IPS-NIHi11 (cell line): Measurements from ENCODE around the gene TYW1B.
"Not testable (repeated sequence)": the region's sequence is repeated elsewhere in the genome, so short reads cannot be mapped to it uniquely, and the experiment has no call there.

Source experiments
- DNase-seq: peaks from one replicate; pipeline ENCODE4 v3.0.0; 2012; ENCODE audit warnings: mixed read lengths, low spot score

TYW1B gene

DNA sequence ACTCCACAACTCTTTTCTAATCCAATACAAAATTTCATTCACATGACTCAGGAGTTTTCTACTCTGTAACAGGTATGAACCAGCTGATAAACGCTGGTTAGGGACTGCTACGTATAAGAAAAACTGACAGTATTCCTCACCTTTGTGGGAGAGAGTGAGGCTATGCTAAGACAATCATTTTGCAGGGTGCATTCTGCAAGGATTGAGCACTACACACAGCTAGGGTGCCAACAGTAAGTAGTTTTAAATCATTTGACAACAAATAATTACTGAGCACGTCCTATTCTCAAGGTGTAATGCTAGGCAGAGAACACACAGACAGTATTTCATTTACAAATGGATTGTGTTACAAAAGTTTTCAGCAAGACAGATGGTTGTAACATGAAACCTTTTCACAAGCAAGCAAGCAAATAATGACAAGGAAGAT lies 206.2 kb downstream of the TYW1B start:
- DNase-seq = not testable (repeated sequence)

DNA sequence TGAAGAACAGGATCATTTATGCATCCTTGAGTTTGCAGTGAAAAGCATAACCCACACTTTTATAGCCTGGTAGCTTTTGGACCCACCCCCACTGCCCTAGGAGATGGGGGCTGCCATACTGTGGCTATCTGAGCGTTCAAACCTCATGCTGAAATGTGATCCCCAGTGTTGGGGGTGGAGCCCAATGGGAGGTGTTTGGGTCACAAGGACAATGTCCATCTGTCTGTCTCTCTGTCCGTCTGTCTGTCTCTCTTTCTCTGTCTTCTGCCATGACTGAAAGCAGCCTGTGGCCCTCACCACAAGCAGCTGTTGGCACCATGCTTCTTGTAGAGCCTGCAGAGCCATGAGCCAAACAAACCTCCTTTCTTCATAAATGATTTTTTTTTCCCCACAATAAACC lies 207.1 kb downstream of the TYW1B start:
- DNase-seq = peak; percentile 3

- not testable (repeated sequence) for DNase-seq
Observed at GRCh38 chr7:72618435-72619180, 209.4 kb downstream of the TYW1B start.

- DNase-seq = not testable (repeated sequence)
Observed at GRCh38 chr7:72609761-72610160, 218.2 kb downstream of the TYW1B start.

- DNase-seq = not testable (repeated sequence)
Observed at GRCh38 chr7:72607988-72608387, 220.0 kb downstream of the TYW1B start.

GRCh38 chr7:72605863-72606431 lies 222.1 kb downstream of the TYW1B start:
- DNase-seq = not testable (repeated sequence)

- DNase-seq = not testable (repeated sequence)
Observed at GRCh38 chr7:72604771-72605611, 223.0 kb downstream of the TYW1B start.

DNA sequence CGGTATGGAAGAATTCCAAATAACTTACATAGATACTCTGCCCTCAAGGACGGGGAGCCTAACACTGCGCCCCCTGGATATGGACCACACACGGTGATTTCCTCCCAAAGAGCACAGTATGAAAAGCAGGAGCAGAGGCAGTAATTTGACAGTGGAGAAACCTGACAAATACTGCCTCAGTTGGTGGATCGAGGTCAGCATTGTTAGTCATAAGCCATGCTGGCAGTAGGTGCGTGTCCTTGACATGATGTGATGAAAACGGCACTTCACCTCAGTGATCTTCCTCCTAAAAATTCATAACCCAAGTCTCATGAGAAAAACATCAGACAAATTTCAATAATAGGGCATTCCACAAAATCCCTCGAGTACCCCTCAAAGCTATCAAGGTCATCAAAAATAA lies 224.5 kb downstream of the TYW1B start:
- DNase-seq = not testable (repeated sequence)

GRCh38 chr7:72603073-72603472 lies 224.9 kb downstream of the TYW1B start:
- no peak for DNase-seq

- DNase-seq = not testable (repeated sequence)
Observed at GRCh38 chr7:72601683-72602082, 226.3 kb downstream of the TYW1B start.

- DNase-seq = not testable (repeated sequence)
Observed at GRCh38 chr7:72590023-72590422, 238.0 kb downstream of the TYW1B start.

GRCh38 chr7:72587267-72587666 lies 240.7 kb downstream of the TYW1B start:
- DNase-seq = not testable (repeated sequence)

DNA sequence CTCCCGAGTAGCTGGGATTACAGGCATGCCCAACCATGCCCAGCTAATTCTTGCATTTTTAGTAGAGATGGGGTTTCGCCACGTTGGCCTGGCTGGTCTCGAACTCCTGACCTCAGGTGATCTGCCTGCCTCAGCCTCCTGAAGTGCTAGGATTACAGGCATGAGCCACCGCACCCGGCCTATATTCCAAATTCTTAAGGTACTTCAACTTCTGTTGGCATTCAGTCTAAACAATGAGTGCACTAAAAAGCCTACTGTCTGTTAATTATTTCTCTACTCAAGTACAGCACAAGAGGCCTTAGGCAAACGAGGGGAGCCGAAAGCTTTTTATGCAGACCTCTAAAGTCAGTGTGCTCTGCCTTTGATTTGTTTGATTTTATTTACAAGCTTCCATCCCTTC lies 243.4 kb downstream of the TYW1B start:
- DNase-seq = not testable (repeated sequence)

DNA sequence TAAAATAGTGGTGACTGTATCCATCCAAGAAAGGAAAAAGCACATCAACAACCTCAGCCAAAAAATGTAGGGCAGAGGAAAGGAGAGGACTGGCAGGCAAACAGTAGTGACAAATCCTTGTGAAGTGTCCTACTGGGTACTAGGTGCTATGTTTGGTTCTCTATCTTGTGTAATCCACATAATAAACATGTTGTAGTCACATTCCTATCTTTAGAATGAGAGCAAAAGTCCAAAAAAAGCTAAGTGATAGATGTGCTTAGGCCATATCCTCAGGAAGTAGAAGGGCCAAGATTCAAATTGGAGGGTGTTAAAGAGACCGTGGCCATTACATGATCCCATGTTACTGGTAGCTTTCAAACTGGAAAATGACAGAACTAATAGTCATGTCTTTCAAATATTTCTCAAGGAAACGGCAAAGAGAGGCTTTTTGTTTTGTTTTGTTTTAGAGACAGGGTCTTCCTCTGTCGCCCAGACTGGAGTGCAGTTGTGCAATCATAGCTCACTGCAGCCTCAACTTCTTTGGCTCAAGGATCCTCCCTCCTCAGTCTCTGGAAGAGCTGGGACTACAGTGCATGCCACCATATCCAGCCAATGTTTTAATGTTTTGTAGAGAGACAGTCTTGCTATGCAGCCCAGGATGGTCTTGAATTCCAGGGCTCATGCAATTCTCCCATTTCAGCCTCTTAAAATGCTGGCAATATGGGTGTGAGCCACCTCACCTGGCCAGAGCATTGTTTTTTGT lies 244.2 kb downstream of the TYW1B start:
- not testable (repeated sequence) for DNase-seq

DNA sequence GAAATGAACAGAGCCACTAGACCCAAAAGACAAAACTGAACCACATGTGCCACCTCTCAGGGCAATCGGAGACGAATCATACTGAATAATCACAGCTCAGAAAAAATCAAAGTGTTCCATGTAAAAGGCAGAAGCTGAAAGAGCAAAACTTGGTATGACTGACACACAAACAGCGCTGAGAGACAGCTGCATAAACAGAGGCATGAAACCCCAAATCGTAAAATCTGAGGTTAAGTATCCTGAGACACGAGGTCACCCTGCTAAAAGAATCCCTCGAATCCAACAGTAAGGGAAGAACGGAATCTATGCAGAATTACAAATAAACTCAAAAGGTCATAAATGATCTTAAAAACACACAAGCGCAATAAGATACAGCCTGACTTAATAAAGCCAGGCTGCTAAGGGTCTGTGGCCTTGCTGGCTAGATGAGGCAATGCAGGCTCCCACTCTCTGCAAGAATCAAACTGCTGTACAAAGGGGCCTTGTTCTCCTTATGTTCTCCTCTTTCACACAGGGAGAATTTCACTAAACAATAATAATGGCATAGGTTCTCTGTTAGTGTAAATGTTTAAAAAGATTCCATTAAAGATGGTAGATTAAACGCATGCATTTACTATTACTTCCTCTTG lies 247.7 kb downstream of the TYW1B start:
- not testable (repeated sequence) for DNase-seq

- DNase-seq = no peak
Observed at GRCh38 chr7:72577107-72577506, 250.9 kb downstream of the TYW1B start.

GRCh38 chr7:72561988-72562387 lies 266.0 kb downstream of the TYW1B start:
- DNase-seq = not testable (repeated sequence)

DNA sequence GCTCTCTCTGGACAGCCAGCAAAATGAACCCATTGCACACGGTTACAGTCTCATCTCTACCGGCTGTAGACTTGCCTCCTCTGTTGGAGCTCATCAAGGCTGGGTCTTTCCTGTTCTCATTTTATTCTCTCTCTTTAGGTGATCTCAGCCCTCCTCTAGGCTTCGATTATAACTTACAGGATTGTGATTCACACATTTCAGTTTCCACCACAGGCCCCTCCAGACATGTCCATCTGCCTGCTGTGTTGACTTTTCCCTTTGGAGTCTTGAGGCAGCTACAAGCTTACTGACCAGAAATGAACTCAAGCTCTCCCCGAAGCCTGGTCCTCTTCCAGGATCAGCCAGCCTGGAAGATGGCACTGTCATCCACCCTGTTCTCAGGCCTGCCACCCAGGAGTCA lies 268.5 kb downstream of the TYW1B start:
- DNase-seq = not testable (repeated sequence)

GRCh38 chr7:72556733-72557132 lies 271.3 kb downstream of the TYW1B start:
- DNase-seq = not testable (repeated sequence)

DNA sequence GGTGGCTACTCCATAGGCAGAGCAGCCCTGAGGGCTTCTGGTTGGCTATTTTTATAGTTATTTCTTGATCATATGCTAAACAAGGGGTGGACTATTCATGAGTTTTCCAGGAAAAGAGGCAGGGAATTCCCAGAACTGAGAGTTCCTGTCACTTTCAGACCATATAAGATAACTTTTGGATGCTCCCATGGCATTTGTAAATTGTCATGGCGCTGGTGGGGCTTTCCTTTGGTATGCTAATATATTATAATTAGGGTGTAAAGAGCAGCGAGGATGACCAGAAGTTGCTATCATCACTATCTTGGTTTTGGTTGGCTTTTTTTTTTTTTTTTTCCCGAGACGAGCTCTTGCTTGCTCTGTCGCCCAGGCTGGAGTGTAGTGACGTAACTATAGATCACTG lies 272.8 kb downstream of the TYW1B start:
- not testable (repeated sequence) for DNase-seq

GRCh38 chr7:72554401-72554800 lies 273.6 kb downstream of the TYW1B start:
- not testable (repeated sequence) for DNase-seq
